ENCODE data around the gene ITPR1. TPM values are rescaled to one million over a fixed set of nuclear protein-coding genes. Genes with fewer than 3 reads are reported as not detected.
"Not testable (repeated sequence)": the region's sequence is repeated elsewhere in the genome, so short reads cannot be mapped to it uniquely, and the experiment has no call there.

The ITPR1 gene
- total and polyA plus RNA-seq, 12 donors: 9.7 to 40.3 (median 18.8) TPM

- ATAC-seq (no peak), DNase-seq (no peak)
- Histone ChIP-seq H3K9me3 (no peaks in the 10 kb centered on the region), H3K27me3 (no peaks in the 10 kb centered on the region), H3K4me3 (no peak overlapping the region), H3K27ac (no peak overlapping the region), H3K36me3 (peaks cover 0 to 70% (median 14%) of the 10 kb centered on the region in 9 donors), H3K4me1 (no peaks in the 10 kb centered on the region)
- intact Hi-C loops (cut with DNase I): no loop called here
- TF ChIP-seq CTCF (IDR thresholded peaks at IDR 0.05): no peak
- WGBS, 2 donors: 67 to 70% methylated on average over 5 of the region's 5 CpGs
These were observed 43.9 kb upstream of the ITPR1 start for GRCh38 chr3:4449043-4449805.

- H3K4me3 ChIP-seq: no peak overlapping the region
- H3K27me3 ChIP-seq: no peaks in the 10 kb centered on the region
- ATAC-seq (no peak), DNase-seq (no peak)
- peaks cover 0 to 36% (median 0%) of the 10 kb centered on the region in 9 donors for H3K36me3 ChIP-seq
- TF ChIP-seq CTCF (IDR thresholded peaks at IDR 0.05): no peak
- H3K9me3 ChIP-seq: no peaks in the 10 kb centered on the region
- intact Hi-C loops (cut with DNase I): no loop called here
- no peak overlapping the region for H3K27ac ChIP-seq
- H3K4me1 ChIP-seq: no peaks in the 10 kb centered on the region
These were observed 39.0 kb upstream of the ITPR1 start for GRCh38 chr3:4454142-4454541.

- WGBS, 2 donors: 88 to 94% methylated on average over 14 of the region's 14 CpGs
- H3K9me3 ChIP-seq; H3K4me3 ChIP-seq; H3K27ac ChIP-seq; H3K27me3 ChIP-seq; DNase-seq; ATAC-seq; intact Hi-C loops (cut with DNase I); H3K4me1 ChIP-seq: not testable (repeated sequence)
- peaks cover 0 to 11% (median 0%) of the 10 kb centered on the region in 9 donors for H3K36me3 ChIP-seq
These were observed 36.4 kb upstream of the ITPR1 start for GRCh38 chr3:4456780-4457179.

GRCh38 chr3:4458961-4459360, 34.2 kb upstream of the ITPR1 start:
- DNase-seq: no peak
- intact Hi-C loops (cut with DNase I): no loop called here
- 93% methylated on average over 3 of the region's 3 CpGs for WGBS, 2 donors
- H3K4me1 ChIP-seq: peaks cover 0 to 17% (median 9%) of the 10 kb centered on the region in 9 donors
- no peaks in the 10 kb centered on the region for H3K36me3 ChIP-seq
- H3K4me3 ChIP-seq: no peak overlapping the region
- no peaks in the 10 kb centered on the region for H3K27me3 ChIP-seq
- H3K27ac ChIP-seq: no peak overlapping the region
- no peak for ATAC-seq
- TF ChIP-seq CTCF (IDR thresholded peaks at IDR 0.05): no peak
- no peaks in the 10 kb centered on the region for H3K9me3 ChIP-seq

GRCh38 chr3:4460334-4460733, 32.8 kb upstream of the ITPR1 start:
- H3K27me3 ChIP-seq: no peaks in the 10 kb centered on the region
- H3K27ac ChIP-seq: no peak overlapping the region
- no peak for TF ChIP-seq CTCF (IDR thresholded peaks at IDR 0.05)
- DNase-seq (no peak), ATAC-seq (no peak)
- 95% methylated on average over 4 of the region's 4 CpGs for WGBS, 2 donors
- no peaks in the 10 kb centered on the region for H3K9me3 ChIP-seq
- H3K4me3 ChIP-seq: no peak overlapping the region
- intact Hi-C loops (cut with DNase I): loop anchor here in 3 of 10 donors (10.0 kb wide), 2 partner anchors 106 to 174 kb away; no protein-coding TSS in a partner anchor
- H3K36me3 ChIP-seq: no peaks in the 10 kb centered on the region
- H3K4me1 ChIP-seq: peaks cover 0 to 17% (median 9%) of the 10 kb centered on the region in 9 donors

Measured in heart right ventricle (tissue), 16 donors.